ENCODE results near the gene CCDC93. TPM values are rescaled to one million over a fixed set of nuclear protein-coding genes. Genes with fewer than 3 reads are reported as not detected.

The CCDC93 gene
- polyA plus RNA-seq, 1 donor from 2014 or later: 98.4 TPM

DNA sequence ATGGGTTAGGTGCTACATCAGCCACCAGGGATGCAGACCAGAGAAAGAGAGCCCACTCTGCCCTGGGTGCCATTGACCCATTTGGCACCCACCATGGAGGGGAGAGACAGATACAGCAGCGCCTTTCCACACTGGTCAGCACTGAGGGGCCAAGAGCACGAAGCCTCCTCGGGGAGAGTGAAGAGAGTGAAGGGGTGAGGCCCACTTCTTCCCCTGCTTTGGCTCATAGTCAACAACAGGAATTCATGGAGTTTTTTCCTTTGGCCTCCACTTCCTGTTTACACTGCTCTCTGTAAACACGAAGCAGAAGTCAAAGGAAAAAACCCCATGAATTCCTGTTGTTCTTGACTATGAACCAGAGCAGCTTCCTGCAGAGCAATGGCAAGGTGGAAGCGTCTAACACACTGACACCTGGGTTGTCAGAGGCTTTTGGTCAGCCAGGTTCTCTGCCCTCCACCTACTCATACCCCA, 80.0 kb downstream of the CCDC93 start:
- TF ChIP-seq EZH2 (IDR thresholded peaks at IDR 0.05; ENCODE audit: borderline replicate concordance, insufficient read depth, low read length, poor library complexity, severe bottlenecking): no peak
- TF ChIP-seq MXI1 (conservative IDR thresholded peaks at IDR 0.05; ENCODE audit: poor library complexity, severe bottlenecking): no peak
- TF ChIP-seq TAF1 (IDR thresholded peaks at IDR 0.05; ENCODE audit: low read depth): no peak
- no peak for TF ChIP-seq SMC3 (conservative IDR thresholded peaks at IDR 0.05; ENCODE audit: poor library complexity)
- TF ChIP-seq, protein P1, sequence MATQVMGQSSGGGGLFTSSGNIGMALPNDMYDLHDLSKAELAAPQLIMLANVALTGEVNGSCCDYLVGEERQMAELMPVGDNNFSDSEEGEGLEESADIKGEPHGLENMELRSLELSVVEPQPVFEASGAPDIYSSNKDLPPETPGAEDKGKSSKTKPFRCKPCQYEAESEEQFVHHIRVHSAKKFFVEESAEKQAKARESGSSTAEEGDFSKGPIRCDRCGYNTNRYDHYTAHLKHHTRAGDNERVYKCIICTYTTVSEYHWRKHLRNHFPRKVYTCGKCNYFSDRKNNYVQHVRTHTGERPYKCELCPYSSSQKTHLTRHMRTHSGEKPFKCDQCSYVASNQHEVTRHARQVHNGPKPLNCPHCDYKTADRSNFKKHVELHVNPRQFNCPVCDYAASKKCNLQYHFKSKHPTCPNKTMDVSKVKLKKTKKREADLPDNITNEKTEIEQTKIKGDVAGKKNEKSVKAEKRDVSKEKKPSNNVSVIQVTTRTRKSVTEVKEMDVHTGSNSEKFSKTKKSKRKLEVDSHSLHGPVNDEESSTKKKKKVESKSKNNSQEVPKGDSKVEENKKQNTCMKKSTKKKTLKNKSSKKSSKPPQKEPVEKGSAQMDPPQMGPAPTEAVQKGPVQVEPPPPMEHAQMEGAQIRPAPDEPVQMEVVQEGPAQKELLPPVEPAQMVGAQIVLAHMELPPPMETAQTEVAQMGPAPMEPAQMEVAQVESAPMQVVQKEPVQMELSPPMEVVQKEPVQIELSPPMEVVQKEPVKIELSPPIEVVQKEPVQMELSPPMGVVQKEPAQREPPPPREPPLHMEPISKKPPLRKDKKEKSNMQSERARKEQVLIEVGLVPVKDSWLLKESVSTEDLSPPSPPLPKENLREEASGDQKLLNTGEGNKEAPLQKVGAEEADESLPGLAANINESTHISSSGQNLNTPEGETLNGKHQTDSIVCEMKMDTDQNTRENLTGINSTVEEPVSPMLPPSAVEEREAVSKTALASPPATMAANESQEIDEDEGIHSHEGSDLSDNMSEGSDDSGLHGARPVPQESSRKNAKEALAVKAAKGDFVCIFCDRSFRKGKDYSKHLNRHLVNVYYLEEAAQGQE (IDR thresholded peaks at IDR 0.05; ENCODE audit: borderline replicate concordance): no peak
- TF ChIP-seq RAD21 (conservative IDR thresholded peaks at IDR 0.05): no peak
- no peak for TF ChIP-seq POLR2AphosphoS5 (IDR thresholded peaks at IDR 0.05)
- TF ChIP-seq EP300 (conservative IDR thresholded peaks at IDR 0.05; ENCODE audit: poor library complexity, severe bottlenecking): no peak
- TF ChIP-seq, protein P2, sequence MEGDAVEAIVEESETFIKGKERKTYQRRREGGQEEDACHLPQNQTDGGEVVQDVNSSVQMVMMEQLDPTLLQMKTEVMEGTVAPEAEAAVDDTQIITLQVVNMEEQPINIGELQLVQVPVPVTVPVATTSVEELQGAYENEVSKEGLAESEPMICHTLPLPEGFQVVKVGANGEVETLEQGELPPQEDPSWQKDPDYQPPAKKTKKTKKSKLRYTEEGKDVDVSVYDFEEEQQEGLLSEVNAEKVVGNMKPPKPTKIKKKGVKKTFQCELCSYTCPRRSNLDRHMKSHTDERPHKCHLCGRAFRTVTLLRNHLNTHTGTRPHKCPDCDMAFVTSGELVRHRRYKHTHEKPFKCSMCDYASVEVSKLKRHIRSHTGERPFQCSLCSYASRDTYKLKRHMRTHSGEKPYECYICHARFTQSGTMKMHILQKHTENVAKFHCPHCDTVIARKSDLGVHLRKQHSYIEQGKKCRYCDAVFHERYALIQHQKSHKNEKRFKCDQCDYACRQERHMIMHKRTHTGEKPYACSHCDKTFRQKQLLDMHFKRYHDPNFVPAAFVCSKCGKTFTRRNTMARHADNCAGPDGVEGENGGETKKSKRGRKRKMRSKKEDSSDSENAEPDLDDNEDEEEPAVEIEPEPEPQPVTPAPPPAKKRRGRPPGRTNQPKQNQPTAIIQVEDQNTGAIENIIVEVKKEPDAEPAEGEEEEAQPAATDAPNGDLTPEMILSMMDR (IDR thresholded peaks at IDR 0.05; ENCODE audit: poor library complexity, severe bottlenecking): no peak
- no peaks in the 10 kb centered on the region for H3F3A ChIP-seq (ENCODE audit: insufficient read depth, low read length, poor library complexity, severe bottlenecking)
- H3K27me3 ChIP-seq (ENCODE audit: insufficient read depth, low read depth, low read length): no peaks in the 10 kb centered on the region
- no peaks in the 10 kb centered on the region for H4K20me1 ChIP-seq (ENCODE audit: insufficient read depth)
- H3K27ac ChIP-seq (ENCODE audit: low read length): no peak overlapping the region
- H3K9ac ChIP-seq (ENCODE audit: low read length): no peak overlapping the region
- H3K36me3 ChIP-seq (ENCODE audit: insufficient read depth, low read length): peaks cover 14% of the 10 kb centered on the region
- H3K4me2 ChIP-seq (ENCODE audit: low read length): no peak overlapping the region
- no peak overlapping the region for H3K4me3 ChIP-seq (ENCODE audit: low read length)
- H3K9me2 ChIP-seq (ENCODE audit: insufficient read depth, low read length): no peaks in the 10 kb centered on the region
- no peak overlapping the region for H2AFZ ChIP-seq (ENCODE audit: low read depth, low read length)
- no peaks in the 10 kb centered on the region for H3K9me3 ChIP-seq (ENCODE audit: low read length)
- no peaks in the 10 kb centered on the region for H3K79me2 ChIP-seq (replicated peaks; ENCODE audit: insufficient read depth, low read length)

DNA sequence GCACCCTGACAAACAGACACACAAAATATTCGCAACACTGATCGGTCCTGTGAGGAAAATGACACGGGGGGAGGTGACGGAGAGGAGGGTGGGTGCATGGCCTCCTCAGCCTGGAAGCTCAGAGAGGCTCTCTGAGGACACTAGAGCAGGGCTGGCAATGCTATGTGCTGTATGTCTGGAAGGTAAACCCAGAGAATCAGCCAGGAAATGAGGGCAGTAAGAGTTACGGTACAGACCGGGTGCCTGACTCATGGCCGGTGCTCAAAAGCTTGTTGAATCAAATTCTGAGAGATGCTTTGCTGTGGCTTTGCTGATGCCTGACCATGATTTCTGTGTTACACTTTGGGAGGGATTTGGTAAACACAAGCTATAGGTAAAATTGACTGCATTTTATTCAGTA, 81.9 kb downstream of the CCDC93 start:
- H4K20me1 ChIP-seq (ENCODE audit: insufficient read depth): no peaks in the 10 kb centered on the region
- no peaks in the 10 kb centered on the region for H3F3A ChIP-seq (ENCODE audit: insufficient read depth, low read length, poor library complexity, severe bottlenecking)
- TF ChIP-seq TAF1 (IDR thresholded peaks at IDR 0.05; ENCODE audit: low read depth): no peak
- no peak for TF ChIP-seq POLR2AphosphoS5 (IDR thresholded peaks at IDR 0.05)
- TF ChIP-seq, protein P2 (IDR thresholded peaks at IDR 0.05; ENCODE audit: poor library complexity, severe bottlenecking): no peak
- no peak for TF ChIP-seq MXI1 (conservative IDR thresholded peaks at IDR 0.05; ENCODE audit: poor library complexity, severe bottlenecking)
- peaks cover 14% of the 10 kb centered on the region for H3K36me3 ChIP-seq (ENCODE audit: insufficient read depth, low read length)
- no peak overlapping the region for H3K4me3 ChIP-seq (ENCODE audit: low read length)
- no peak overlapping the region for H3K27ac ChIP-seq (ENCODE audit: low read length)
- H3K9me2 ChIP-seq (ENCODE audit: insufficient read depth, low read length): no peaks in the 10 kb centered on the region
- H3K4me2 ChIP-seq (ENCODE audit: low read length): no peak overlapping the region
- H3K9ac ChIP-seq (ENCODE audit: low read length): no peak overlapping the region
- H3K79me2 ChIP-seq (replicated peaks; ENCODE audit: insufficient read depth, low read length): no peaks in the 10 kb centered on the region
- H2AFZ ChIP-seq (ENCODE audit: low read depth, low read length): no peak overlapping the region
- H3K9me3 ChIP-seq (ENCODE audit: low read length): no peaks in the 10 kb centered on the region
- no peaks in the 10 kb centered on the region for H3K27me3 ChIP-seq (ENCODE audit: insufficient read depth, low read depth, low read length)

Measured in neural cell (in vitro differentiated cells).